Measurements from ENCODE around the gene DAP3. TPM values are rescaled to one million over a fixed set of nuclear protein-coding genes. Genes with fewer than 3 reads are reported as not detected.
"Not testable (repeated sequence)": the region's sequence is repeated elsewhere in the genome, so short reads cannot be mapped to it uniquely, and the experiment has no call there.

Gene DAP3
- total RNA-seq, 1 experiment from 2014 or later, result 136 TPM

DNA sequence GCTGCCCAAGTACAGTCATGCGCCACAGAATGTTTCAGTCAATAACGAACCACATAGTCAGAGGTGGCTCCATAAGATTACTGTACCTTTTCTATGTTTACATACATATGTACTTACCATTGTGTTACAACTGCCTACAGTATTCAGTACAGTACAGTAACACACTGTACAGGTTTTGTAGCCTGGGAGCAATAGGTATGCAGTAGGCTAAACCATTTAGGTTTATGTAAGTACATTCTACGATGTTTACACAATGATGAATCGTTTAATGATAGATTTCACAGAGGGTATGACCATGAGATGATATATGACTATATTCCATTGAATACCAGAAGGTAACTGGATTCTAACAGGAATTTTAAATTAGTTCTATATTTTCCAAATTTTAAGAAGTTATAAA lies 10.9 kb upstream of the DAP3 start:
- in situ Hi-C loops (cut with HindIII; ENCODE audit: low pct_unique_long_range_greater_than_20kb, low sequenced_read_pairs), result no loop called here
- POLR2A ChIA-PET, result no interaction called here
- no peak overlapping the region for H3K4me3 ChIP-seq (ENCODE audit: low read depth in 2 of 2, low read length in 2 of 2)
- peaks cover 30% of the 10 kb centered on the region; the same call in 1 of the 2 replicates for H3K36me3 ChIP-seq (ENCODE audit: control insufficient read depth, insufficient read depth, low read length)
- no peak for TF ChIP-seq POLR2AphosphoS5 (IDR thresholded peaks at IDR 0.05; ENCODE audit: low read depth, low read length)
- TF ChIP-seq, protein P1, sequence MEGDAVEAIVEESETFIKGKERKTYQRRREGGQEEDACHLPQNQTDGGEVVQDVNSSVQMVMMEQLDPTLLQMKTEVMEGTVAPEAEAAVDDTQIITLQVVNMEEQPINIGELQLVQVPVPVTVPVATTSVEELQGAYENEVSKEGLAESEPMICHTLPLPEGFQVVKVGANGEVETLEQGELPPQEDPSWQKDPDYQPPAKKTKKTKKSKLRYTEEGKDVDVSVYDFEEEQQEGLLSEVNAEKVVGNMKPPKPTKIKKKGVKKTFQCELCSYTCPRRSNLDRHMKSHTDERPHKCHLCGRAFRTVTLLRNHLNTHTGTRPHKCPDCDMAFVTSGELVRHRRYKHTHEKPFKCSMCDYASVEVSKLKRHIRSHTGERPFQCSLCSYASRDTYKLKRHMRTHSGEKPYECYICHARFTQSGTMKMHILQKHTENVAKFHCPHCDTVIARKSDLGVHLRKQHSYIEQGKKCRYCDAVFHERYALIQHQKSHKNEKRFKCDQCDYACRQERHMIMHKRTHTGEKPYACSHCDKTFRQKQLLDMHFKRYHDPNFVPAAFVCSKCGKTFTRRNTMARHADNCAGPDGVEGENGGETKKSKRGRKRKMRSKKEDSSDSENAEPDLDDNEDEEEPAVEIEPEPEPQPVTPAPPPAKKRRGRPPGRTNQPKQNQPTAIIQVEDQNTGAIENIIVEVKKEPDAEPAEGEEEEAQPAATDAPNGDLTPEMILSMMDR (IDR thresholded peaks at IDR 0.05), result no peak
- TF ChIP-seq, protein P2, sequence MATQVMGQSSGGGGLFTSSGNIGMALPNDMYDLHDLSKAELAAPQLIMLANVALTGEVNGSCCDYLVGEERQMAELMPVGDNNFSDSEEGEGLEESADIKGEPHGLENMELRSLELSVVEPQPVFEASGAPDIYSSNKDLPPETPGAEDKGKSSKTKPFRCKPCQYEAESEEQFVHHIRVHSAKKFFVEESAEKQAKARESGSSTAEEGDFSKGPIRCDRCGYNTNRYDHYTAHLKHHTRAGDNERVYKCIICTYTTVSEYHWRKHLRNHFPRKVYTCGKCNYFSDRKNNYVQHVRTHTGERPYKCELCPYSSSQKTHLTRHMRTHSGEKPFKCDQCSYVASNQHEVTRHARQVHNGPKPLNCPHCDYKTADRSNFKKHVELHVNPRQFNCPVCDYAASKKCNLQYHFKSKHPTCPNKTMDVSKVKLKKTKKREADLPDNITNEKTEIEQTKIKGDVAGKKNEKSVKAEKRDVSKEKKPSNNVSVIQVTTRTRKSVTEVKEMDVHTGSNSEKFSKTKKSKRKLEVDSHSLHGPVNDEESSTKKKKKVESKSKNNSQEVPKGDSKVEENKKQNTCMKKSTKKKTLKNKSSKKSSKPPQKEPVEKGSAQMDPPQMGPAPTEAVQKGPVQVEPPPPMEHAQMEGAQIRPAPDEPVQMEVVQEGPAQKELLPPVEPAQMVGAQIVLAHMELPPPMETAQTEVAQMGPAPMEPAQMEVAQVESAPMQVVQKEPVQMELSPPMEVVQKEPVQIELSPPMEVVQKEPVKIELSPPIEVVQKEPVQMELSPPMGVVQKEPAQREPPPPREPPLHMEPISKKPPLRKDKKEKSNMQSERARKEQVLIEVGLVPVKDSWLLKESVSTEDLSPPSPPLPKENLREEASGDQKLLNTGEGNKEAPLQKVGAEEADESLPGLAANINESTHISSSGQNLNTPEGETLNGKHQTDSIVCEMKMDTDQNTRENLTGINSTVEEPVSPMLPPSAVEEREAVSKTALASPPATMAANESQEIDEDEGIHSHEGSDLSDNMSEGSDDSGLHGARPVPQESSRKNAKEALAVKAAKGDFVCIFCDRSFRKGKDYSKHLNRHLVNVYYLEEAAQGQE (IDR thresholded peaks at IDR 0.05; ENCODE audit: insufficient read depth in 1 of 2, low read depth in 2 of 2, low read length in 1 of 2), result no peak
- no peak for TF ChIP-seq TCF7L2 (IDR thresholded peaks at IDR 0.05; ENCODE audit: low read depth, low read length)
- TF ChIP-seq SIN3A (IDR thresholded peaks at IDR 0.05; ENCODE audit: borderline replicate concordance, insufficient read depth, low read depth, low read length), result no peak
- CTCF ChIA-PET, result no interaction called here
- H3K27me3 ChIP-seq (ENCODE audit: control insufficient read depth, insufficient read depth, low read length), result no peaks in the 10 kb centered on the region
- H3K4me1 ChIP-seq (ENCODE audit: control insufficient read depth, insufficient read depth, low read length), result no peaks in the 10 kb centered on the region
- intact Hi-C loops (cut with micrococcal nuclease; ENCODE audit: unreplicated experiment), result no loop called here
- BruUV-seq (replicated peaks), result no TSS peak
- H3K27ac ChIP-seq (ENCODE audit: low read length), result no peak overlapping the region
- DNase-seq (ENCODE audit: low read depth, low spot score), result no peak
- no peaks in the 10 kb centered on the region for H3K9me3 ChIP-seq (ENCODE audit: control insufficient read depth, insufficient read depth, low read depth, low read length)
- no peak for ATAC-seq

DNA sequence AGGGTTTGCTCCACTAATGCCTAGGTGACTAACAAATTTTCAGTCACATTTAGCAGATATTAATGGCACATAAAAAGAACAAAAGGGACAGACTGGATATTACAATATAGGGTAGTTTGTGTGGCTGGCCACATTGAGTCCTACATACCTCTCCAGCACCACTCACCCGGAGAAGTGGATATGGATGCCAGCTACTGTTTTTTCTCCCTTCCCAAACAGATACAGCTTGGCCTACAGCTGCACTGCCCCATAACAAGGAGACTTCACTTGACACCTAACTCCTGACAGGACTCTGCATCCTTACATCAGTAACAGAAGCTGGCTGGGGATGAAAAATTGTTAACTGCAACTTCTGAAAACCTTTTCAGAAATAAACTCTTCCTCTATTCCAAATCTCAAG lies 9.9 kb upstream of the DAP3 start:
- CTCF ChIA-PET; H3K4me3 ChIP-seq (ENCODE audit: low read depth in 2 of 2, low read length in 2 of 2); DNase-seq (ENCODE audit: low read depth, low spot score); BruUV-seq (replicated peaks); ATAC-seq; H3K4me1 ChIP-seq (ENCODE audit: control insufficient read depth, insufficient read depth, low read length); H3K9me3 ChIP-seq (ENCODE audit: control insufficient read depth, insufficient read depth, low read depth, low read length); H3K27ac ChIP-seq (ENCODE audit: low read length); in situ Hi-C loops (cut with HindIII; ENCODE audit: low pct_unique_long_range_greater_than_20kb, low sequenced_read_pairs); intact Hi-C loops (cut with micrococcal nuclease; ENCODE audit: unreplicated experiment); H3K27me3 ChIP-seq (ENCODE audit: control insufficient read depth, insufficient read depth, low read length); POLR2A ChIA-PET: not testable (repeated sequence)
- peaks cover 30% of the 10 kb centered on the region; the same call in 1 of the 2 replicates for H3K36me3 ChIP-seq (ENCODE audit: control insufficient read depth, insufficient read depth, low read length)

DNA sequence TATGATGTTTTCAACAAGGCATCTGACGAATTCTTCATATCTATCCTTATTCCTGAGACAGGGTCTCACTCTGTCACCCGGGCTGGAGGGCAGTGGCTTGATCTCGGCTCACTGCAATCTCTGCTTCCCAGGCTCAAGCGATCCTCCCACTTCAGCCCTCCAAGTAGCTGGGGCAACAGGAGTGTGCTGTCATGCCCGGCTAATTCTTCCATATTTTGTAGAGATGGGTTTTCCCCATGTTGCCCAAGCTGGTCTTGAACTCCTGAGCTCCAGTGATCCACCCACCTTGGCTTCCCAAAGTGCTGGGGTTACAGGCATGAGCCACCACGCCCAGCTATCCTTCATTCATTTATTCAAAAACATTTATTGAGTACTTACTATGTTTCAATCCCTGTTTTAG lies 8.4 kb upstream of the DAP3 start:
- Histone ChIP-seq H3K36me3 (ENCODE audit: control insufficient read depth, insufficient read depth, low read length) (peaks cover 28% of the 10 kb centered on the region; the same call in 1 of the 2 replicates), H3K4me3 (ENCODE audit: low read depth in 2 of 2, low read length in 2 of 2) (no peak overlapping the region), H3K27me3 (ENCODE audit: control insufficient read depth, insufficient read depth, low read length) (no peaks in the 10 kb centered on the region), H3K9me3 (ENCODE audit: control insufficient read depth, insufficient read depth, low read depth, low read length) (no peaks in the 10 kb centered on the region), H3K27ac (ENCODE audit: low read length) (no peak overlapping the region), H3K4me1 (ENCODE audit: control insufficient read depth, insufficient read depth, low read length) (0 out of 2 replicates have a peak, but pooled peaks cover under 1% of the 10 kb centered on the region)
- DNase-seq (ENCODE audit: low read depth, low spot score) (no peak), ATAC-seq (no peak)
- TF ChIP-seq TCF7L2 (IDR thresholded peaks at IDR 0.05; ENCODE audit: low read depth, low read length), result no peak
- TF ChIP-seq SIN3A (IDR thresholded peaks at IDR 0.05; ENCODE audit: borderline replicate concordance, insufficient read depth, low read depth, low read length), result no peak
- TF ChIP-seq, protein P1 (IDR thresholded peaks at IDR 0.05), result no peak
- TF ChIP-seq, protein P2 (IDR thresholded peaks at IDR 0.05; ENCODE audit: insufficient read depth in 1 of 2, low read depth in 2 of 2, low read length in 1 of 2), result no peak
- TF ChIP-seq POLR2AphosphoS5 (IDR thresholded peaks at IDR 0.05; ENCODE audit: low read depth, low read length), result no peak
- CTCF ChIA-PET, result interaction anchor here (0.6 kb wide), 1 partner anchor 10 kb away, joined by 3 read pairs; no protein-coding TSS in a partner anchor
- in situ Hi-C loops (cut with HindIII; ENCODE audit: low pct_unique_long_range_greater_than_20kb, low sequenced_read_pairs) (no loop called here), intact Hi-C loops (cut with micrococcal nuclease; ENCODE audit: unreplicated experiment) (no loop called here)
- BruUV-seq (replicated peaks), result no TSS peak
- POLR2A ChIA-PET, result no interaction called here
